ENCODE data around the gene CDH12. TPM values are rescaled to one million over a fixed set of nuclear protein-coding genes. Genes with fewer than 3 reads are reported as not detected.

The CDH12 gene
- total RNA-seq, 1 donor from 2014 or later: not detected

DNA sequence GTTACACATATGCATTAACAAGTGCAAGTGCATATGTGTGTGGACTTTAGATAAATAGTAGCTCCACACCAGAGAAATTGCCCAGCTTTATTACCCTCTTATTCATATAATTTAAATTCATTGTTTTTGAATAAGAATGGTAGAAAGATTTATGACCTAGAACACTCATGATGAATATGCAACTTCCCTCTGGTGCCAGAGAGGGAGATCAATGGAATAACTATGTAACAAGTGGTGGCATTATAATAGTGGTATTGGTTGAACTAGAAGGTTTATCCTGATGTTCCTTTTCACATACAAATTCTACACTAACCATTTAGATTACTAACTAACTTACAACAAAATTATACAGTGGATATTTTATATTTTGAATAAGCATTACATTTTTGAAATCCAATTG is 607.4 kb downstream of the CDH12 start:
- Mint-ChIP-seq H3K9me3 (ENCODE audit: unreplicated experiment) (no peaks in the 10 kb centered on the region), H3K4me3 (ENCODE audit: unreplicated experiment) (no peak overlapping the region), H3K27me3 (ENCODE audit: low read depth, unreplicated experiment) (no peaks in the 10 kb centered on the region), H3K36me3 (ENCODE audit: low read depth, unreplicated experiment) (no peaks in the 10 kb centered on the region), H3K4me1 (ENCODE audit: low read depth, unreplicated experiment) (no peaks in the 10 kb centered on the region), H3K27ac (ENCODE audit: unreplicated experiment) (no peak overlapping the region)
- no peaks in the 10 kb centered on the region for H3K79me2 ChIP-seq (ENCODE audit: insufficient read depth, low read length)
- H3K9ac ChIP-seq (ENCODE audit: low read length): no peak overlapping the region
- TF ChIP-seq, protein P1, sequence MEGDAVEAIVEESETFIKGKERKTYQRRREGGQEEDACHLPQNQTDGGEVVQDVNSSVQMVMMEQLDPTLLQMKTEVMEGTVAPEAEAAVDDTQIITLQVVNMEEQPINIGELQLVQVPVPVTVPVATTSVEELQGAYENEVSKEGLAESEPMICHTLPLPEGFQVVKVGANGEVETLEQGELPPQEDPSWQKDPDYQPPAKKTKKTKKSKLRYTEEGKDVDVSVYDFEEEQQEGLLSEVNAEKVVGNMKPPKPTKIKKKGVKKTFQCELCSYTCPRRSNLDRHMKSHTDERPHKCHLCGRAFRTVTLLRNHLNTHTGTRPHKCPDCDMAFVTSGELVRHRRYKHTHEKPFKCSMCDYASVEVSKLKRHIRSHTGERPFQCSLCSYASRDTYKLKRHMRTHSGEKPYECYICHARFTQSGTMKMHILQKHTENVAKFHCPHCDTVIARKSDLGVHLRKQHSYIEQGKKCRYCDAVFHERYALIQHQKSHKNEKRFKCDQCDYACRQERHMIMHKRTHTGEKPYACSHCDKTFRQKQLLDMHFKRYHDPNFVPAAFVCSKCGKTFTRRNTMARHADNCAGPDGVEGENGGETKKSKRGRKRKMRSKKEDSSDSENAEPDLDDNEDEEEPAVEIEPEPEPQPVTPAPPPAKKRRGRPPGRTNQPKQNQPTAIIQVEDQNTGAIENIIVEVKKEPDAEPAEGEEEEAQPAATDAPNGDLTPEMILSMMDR (IDR thresholded peaks at IDR 0.05; ENCODE audit: insufficient read depth, low read depth, low read length): no peak
- H3K27ac ChIP-seq (ENCODE audit: low read depth, low read length): no peak overlapping the region
- no peaks in the 10 kb centered on the region for H3K4me1 ChIP-seq (ENCODE audit: insufficient read depth, low read length)
- H3K4me3 ChIP-seq (ENCODE audit: insufficient read depth, low read depth, low read length): no peak overlapping the region
- H3K27me3 ChIP-seq (ENCODE audit: insufficient read depth, low read length): no peaks in the 10 kb centered on the region
- no peak for FAIRE-seq
- H4K20me1 ChIP-seq (ENCODE audit: insufficient read depth, low read length): no peaks in the 10 kb centered on the region
- H3K9me3 ChIP-seq (ENCODE audit: insufficient read depth, low read depth, low read length): no peaks in the 10 kb centered on the region
- no peak overlapping the region for H3K4me2 ChIP-seq (ENCODE audit: low read length)
- H2AFZ ChIP-seq (ENCODE audit: low read depth, low read length): no peak overlapping the region
- H3K36me3 ChIP-seq (ENCODE audit: insufficient read depth, low read length): no peaks in the 10 kb centered on the region
- DNase-seq (ENCODE audit: low read depth): no peak

DNA sequence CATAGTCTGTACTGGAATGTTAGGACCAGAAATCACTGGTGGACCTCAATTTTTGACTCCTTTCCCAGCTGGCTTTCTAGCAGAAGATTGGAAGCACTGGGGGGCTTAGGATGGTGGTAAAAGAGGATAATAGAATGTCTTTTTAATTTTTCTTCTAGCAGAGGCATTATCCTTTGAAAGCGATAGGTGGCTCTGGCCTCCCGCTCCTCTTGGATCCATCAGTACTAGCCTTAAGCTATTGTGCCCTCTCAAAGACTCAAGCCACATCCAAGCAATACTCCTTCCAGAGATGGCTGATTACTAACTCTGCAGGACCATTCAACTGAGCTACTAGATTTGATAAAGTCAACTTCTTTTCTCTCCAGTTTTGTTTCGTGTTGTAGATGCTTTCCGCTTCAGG is 610.6 kb downstream of the CDH12 start:
- FAIRE-seq: no peak
- Mint-ChIP-seq H3K4me1 (ENCODE audit: low read depth, unreplicated experiment) (peaks cover 3% of the 10 kb centered on the region), H3K36me3 (ENCODE audit: low read depth, unreplicated experiment) (no peaks in the 10 kb centered on the region)

GRCh38 chr5:22238047-22238446 is 615.1 kb downstream of the CDH12 start:
- no peaks in the 10 kb centered on the region for H3K4me1 ChIP-seq (ENCODE audit: insufficient read depth, low read length)
- H3K27ac ChIP-seq (ENCODE audit: low read depth, low read length): no peak overlapping the region
- no peak overlapping the region for H3K9ac ChIP-seq (ENCODE audit: low read length)
- FAIRE-seq: no peak
- H2AFZ ChIP-seq (ENCODE audit: low read depth, low read length): no peak overlapping the region
- H3K4me2 ChIP-seq (ENCODE audit: low read length): no peak overlapping the region
- H3K36me3 ChIP-seq (ENCODE audit: insufficient read depth, low read length): no peaks in the 10 kb centered on the region
- Mint-ChIP-seq H3K36me3 (ENCODE audit: low read depth, unreplicated experiment) (no peaks in the 10 kb centered on the region), H3K27me3 (ENCODE audit: low read depth, unreplicated experiment) (no peaks in the 10 kb centered on the region), H3K9me3 (ENCODE audit: unreplicated experiment) (no peaks in the 10 kb centered on the region), H3K4me1 (ENCODE audit: low read depth, unreplicated experiment) (peaks cover 3% of the 10 kb centered on the region), H3K27ac (ENCODE audit: unreplicated experiment) (no peak overlapping the region), H3K4me3 (ENCODE audit: unreplicated experiment) (no peak overlapping the region)
- H3K9me3 ChIP-seq (ENCODE audit: insufficient read depth, low read depth, low read length): no peaks in the 10 kb centered on the region
- no peak overlapping the region for H3K4me3 ChIP-seq (ENCODE audit: insufficient read depth, low read depth, low read length)
- no peaks in the 10 kb centered on the region for H4K20me1 ChIP-seq (ENCODE audit: insufficient read depth, low read length)
- no peak for DNase-seq (ENCODE audit: low read depth)
- H3K79me2 ChIP-seq (ENCODE audit: insufficient read depth, low read length): no peaks in the 10 kb centered on the region
- H3K27me3 ChIP-seq (ENCODE audit: insufficient read depth, low read length): no peaks in the 10 kb centered on the region
- no peak for TF ChIP-seq EZH2 (IDR thresholded peaks at IDR 0.05; ENCODE audit: insufficient read depth, low read length)
- TF ChIP-seq, protein P1 (IDR thresholded peaks at IDR 0.05; ENCODE audit: insufficient read depth, low read depth, low read length): no peak

More for the DNA sequence above, 610.6 kb downstream of the CDH12 start:
- H4K20me1 ChIP-seq (ENCODE audit: insufficient read depth, low read length): no peaks in the 10 kb centered on the region
- H3K9ac ChIP-seq (ENCODE audit: low read length): no peak overlapping the region
- H3K27me3 Mint-ChIP-seq (ENCODE audit: low read depth, unreplicated experiment): no peaks in the 10 kb centered on the region
- H3K4me2 ChIP-seq (ENCODE audit: low read length): no peak overlapping the region
- no peaks in the 10 kb centered on the region for H3K27me3 ChIP-seq (ENCODE audit: insufficient read depth, low read length)
- TF ChIP-seq, protein P1 (IDR thresholded peaks at IDR 0.05; ENCODE audit: insufficient read depth, low read depth, low read length): no peak
- TF ChIP-seq EZH2 (IDR thresholded peaks at IDR 0.05; ENCODE audit: insufficient read depth, low read length): no peak
- H3K4me3 ChIP-seq (ENCODE audit: insufficient read depth, low read depth, low read length): no peak overlapping the region
- no peak overlapping the region for H3K27ac ChIP-seq (ENCODE audit: low read depth, low read length)
- no peak overlapping the region for H3K27ac Mint-ChIP-seq (ENCODE audit: unreplicated experiment)
- no peaks in the 10 kb centered on the region for H3K9me3 ChIP-seq (ENCODE audit: insufficient read depth, low read depth, low read length)
- DNase-seq (ENCODE audit: low read depth): no peak
- H2AFZ ChIP-seq (ENCODE audit: low read depth, low read length): no peak overlapping the region
- H3K79me2 ChIP-seq (ENCODE audit: insufficient read depth, low read length): no peaks in the 10 kb centered on the region
- no peaks in the 10 kb centered on the region for H3K9me3 Mint-ChIP-seq (ENCODE audit: unreplicated experiment)
- no peak overlapping the region for H3K4me3 Mint-ChIP-seq (ENCODE audit: unreplicated experiment)
- no peaks in the 10 kb centered on the region for H3K36me3 ChIP-seq (ENCODE audit: insufficient read depth, low read length)
- no peaks in the 10 kb centered on the region for H3K4me1 ChIP-seq (ENCODE audit: insufficient read depth, low read length)
